SK-N-SH treated with all-trans-retinoic acid at 6 μM for 48 hours (cell line): ENCODE results near the gene MYOCD.

Experiments
- ATAC-seq: fragments of 200-7000 bp; cut with Tn5 transposase; 3 replicates; pipeline ENCODE4 v1.9.1; 2020; ENCODE audit warnings: mild to moderate bottlenecking, moderate library complexity
- ARNTL ChIP-seq: fragments of 450-650 bp; formaldehyde crosslinking; IDR thresholded peaks from 2 replicates; pipeline ENCODE4 v1.5.0; 2020; ENCODE audit warnings: low read depth, mild to moderate bottlenecking, moderate library complexity, borderline replicate concordance
- BACH2 ChIP-seq: fragments of 250-450 bp; sonication (Bioruptor Pico); IDR thresholded peaks from 2 replicates; pipeline ENCODE4 v1.9.0; 2021; ENCODE audit warnings: mild to moderate bottlenecking, borderline replicate concordance
- CREB5 ChIP-seq: fragments of 250-450 bp; sonication (Bioruptor Pico); IDR thresholded peaks from 2 replicates; pipeline ENCODE4 v1.5.1; 2020; ENCODE audit warnings: low read depth, mild to moderate bottlenecking, moderate library complexity
- CSDC2 ChIP-seq: fragments of 250-450 bp; sonication (Bioruptor Pico); IDR thresholded peaks from 2 replicates; pipeline ENCODE4 v1.5.0; 2020; ENCODE audit warnings: mild to moderate bottlenecking, moderate library complexity
- CSRNP3 ChIP-seq: fragments of 250-450 bp; sonication (Bioruptor Pico); IDR thresholded peaks from 2 replicates; pipeline ENCODE4 v1.5.1; 2021; ENCODE audit warnings: mild to moderate bottlenecking, moderate library complexity
- ESRRG ChIP-seq: fragments of 250-450 bp; sonication (Bioruptor Pico); IDR thresholded peaks from 2 replicates; pipeline ENCODE4 v1.6.1; 2021; ENCODE audit warnings: mild to moderate bottlenecking
- GLIS3 ChIP-seq: fragments of 250-450 bp; sonication (Bioruptor Pico); IDR thresholded peaks from 2 replicates; pipeline ENCODE4 v1.5.0; 2020; ENCODE audit warnings: mild to moderate bottlenecking, moderate library complexity
- ISL1 ChIP-seq: fragments of 250-450 bp; sonication (Bioruptor Pico); IDR thresholded peaks from 2 replicates; pipeline ENCODE4 v2.1.2; 2022; ENCODE audit warnings: mild to moderate bottlenecking, moderate library complexity
- OSR1 ChIP-seq: fragments of 250-450 bp; sonication (Bioruptor Pico); IDR thresholded peaks from 2 replicates; pipeline ENCODE4 v1.8.0; 2022; ENCODE audit warnings: moderate library complexity, mild to moderate bottlenecking, inconsistent platforms
- PATZ1 ChIP-seq: fragments of 250-450 bp; sonication (Bioruptor Pico); IDR thresholded peaks from 2 replicates; pipeline ENCODE4 v1.8.0; 2020; ENCODE audit warnings: mild to moderate bottlenecking, moderate library complexity, borderline replicate concordance
- POU6F1 ChIP-seq: fragments of 250-450 bp; sonication (Bioruptor Pico); IDR thresholded peaks from 2 replicates; pipeline ENCODE4 v1.8.0; 2021; ENCODE audit warnings: low read depth, mild to moderate bottlenecking, moderate library complexity, borderline replicate concordance
- PPARA ChIP-seq: fragments of 250-450 bp; sonication (Bioruptor Pico); IDR thresholded peaks from 2 replicates; pipeline ENCODE4 v1.5.0; 2020; ENCODE audit warnings: mild to moderate bottlenecking, borderline replicate concordance
- RARB ChIP-seq: fragments of 250-450 bp; sonication (Bioruptor Pico); IDR thresholded peaks from 2 replicates; pipeline ENCODE4 v1.8.0; 2021; ENCODE audit warnings: mild to moderate bottlenecking, moderate library complexity
- SNAI2 ChIP-seq: fragments of 250-450 bp; sonication (Bioruptor Pico); IDR thresholded peaks from 2 replicates; pipeline ENCODE4 v1.5.0; 2020; ENCODE audit warnings: mild to moderate bottlenecking, moderate library complexity
- TCF4 ChIP-seq: fragments of 250-450 bp; sonication (Bioruptor Pico); IDR thresholded peaks from 2 replicates; pipeline ENCODE4 v1.8.0; 2021; ENCODE audit warnings: mild to moderate bottlenecking, moderate library complexity, borderline replicate concordance
- TOX ChIP-seq: fragments of 250-450 bp; sonication (Bioruptor Pico); IDR thresholded peaks from 2 replicates; pipeline ENCODE4 v1.8.0; 2021; ENCODE audit warnings: mild to moderate bottlenecking, moderate library complexity, borderline replicate concordance
- TSHZ2 ChIP-seq: fragments of 250-450 bp; sonication (Bioruptor Pico); IDR thresholded peaks from 2 replicates; pipeline ENCODE4 v1.5.0; 2020; ENCODE audit warnings: mild to moderate bottlenecking, moderate library complexity
- ZC3H10 ChIP-seq: fragments of 250-450 bp; sonication (Bioruptor Pico); IDR thresholded peaks from 2 replicates; pipeline ENCODE4 v1.5.1; 2021; ENCODE audit warnings: mild to moderate bottlenecking, moderate library complexity
- ZFP3 ChIP-seq: fragments of 250-450 bp; sonication (Bioruptor Pico); IDR thresholded peaks from 2 replicates; pipeline ENCODE4 v1.5.0; 2020; ENCODE audit warnings: mild to moderate bottlenecking, moderate library complexity
- ZFP30 ChIP-seq: fragments of 450-650 bp; formaldehyde crosslinking; IDR thresholded peaks from 2 replicates; pipeline ENCODE4 v1.5.0; 2022; ENCODE audit warnings: mild to moderate bottlenecking, moderate library complexity
- ZNF565 ChIP-seq: fragments of 450-650 bp; formaldehyde crosslinking; conservative IDR thresholded peaks from 2 replicates; pipeline ENCODE4 v1.5.0; 2020; ENCODE audit warnings: low read depth, mild to moderate bottlenecking, moderate library complexity
- ZNF70 ChIP-seq: fragments of 450-650 bp; formaldehyde crosslinking; IDR thresholded peaks from 2 replicates; pipeline ENCODE4 v1.5.0; 2020; ENCODE audit warnings: mild to moderate bottlenecking, moderate library complexity
- ZNF8 ChIP-seq: fragments of 450-650 bp; formaldehyde crosslinking; IDR thresholded peaks from 2 replicates; pipeline ENCODE4 v1.5.0; 2020; ENCODE audit warnings: mild to moderate bottlenecking, moderate library complexity

The MYOCD gene

GRCh38 chr17:12790249-12791106 lies 124.8 kb downstream of the MYOCD start:
- TF ChIP-seq CREB5 (CRISPR knock-in tag) (no peak), ZNF565 (no peak), TSHZ2 (CRISPR knock-in tag) (no peak), PATZ1 (no peak), ISL1 (CRISPR knock-in tag) (no peak), ARNTL (CRISPR knock-in tag) (no peak), SNAI2 (CRISPR knock-in tag) (no peak), TCF4 (CRISPR knock-in tag) (no peak), POU6F1 (CRISPR knock-in tag) (no peak), ZNF70 (CRISPR knock-in tag) (no peak), ESRRG (CRISPR knock-in tag) (no peak), TOX (CRISPR knock-in tag) (no peak), CSDC2 (no peak), OSR1 (no peak), PPARA (CRISPR knock-in tag) (no peak), ZFP3 (no peak), RARB (no peak), BACH2 (CRISPR knock-in tag) (no peak), ZNF8 (no peak)
- no peak for ATAC-seq

- no peak for ATAC-seq
- TF ChIP-seq GLIS3 (CRISPR knock-in tag) (no peak), ISL1 (CRISPR knock-in tag) (no peak), POU6F1 (CRISPR knock-in tag) (no peak), TSHZ2 (CRISPR knock-in tag) (no peak), ZC3H10 (CRISPR knock-in tag) (no peak), TCF4 (CRISPR knock-in tag) (no peak), TOX (CRISPR knock-in tag) (no peak), PPARA (CRISPR knock-in tag) (no peak), OSR1 (no peak), ZFP3 (no peak), CSRNP3 (CRISPR knock-in tag) (no peak), ARNTL (CRISPR knock-in tag) (no peak), CREB5 (CRISPR knock-in tag) (no peak), RARB (no peak), ESRRG (CRISPR knock-in tag) (no peak), ZFP30 (no peak)
These were observed 129.3 kb downstream of the MYOCD start for GRCh38 chr17:12794919-12795532.
